Right renal pelvis (tissue), 4 donors: ENCODE data around the gene CYP11A1. TPM values are rescaled to one million over a fixed set of nuclear protein-coding genes. Genes with fewer than 3 reads are reported as not detected.

Experiments used
- DNase-seq, 4 donors: peaks; one replicate each; pipeline ENCODE4 v3.0.0-alpha.2; 2013; ENCODE audit warnings: low read depth in 4 of 4, low spot score in 3 of 4, missing footprints in 1 of 4
- polyA plus RNA-seq, 4 donors: library from polyadenylated mRNA; unstranded; fragments of 120-200 nt; gene quantifications; one replicate each; pipeline ENCODE4 v1.2.1, GENCODE V29; 2013; ENCODE audit not compliant: insufficient read length in 4 of 4

CYP11A1 gene
- polyA plus RNA-seq, 4 donors = 0.57 to 1.3 (median 1.1) TPM

DNA sequence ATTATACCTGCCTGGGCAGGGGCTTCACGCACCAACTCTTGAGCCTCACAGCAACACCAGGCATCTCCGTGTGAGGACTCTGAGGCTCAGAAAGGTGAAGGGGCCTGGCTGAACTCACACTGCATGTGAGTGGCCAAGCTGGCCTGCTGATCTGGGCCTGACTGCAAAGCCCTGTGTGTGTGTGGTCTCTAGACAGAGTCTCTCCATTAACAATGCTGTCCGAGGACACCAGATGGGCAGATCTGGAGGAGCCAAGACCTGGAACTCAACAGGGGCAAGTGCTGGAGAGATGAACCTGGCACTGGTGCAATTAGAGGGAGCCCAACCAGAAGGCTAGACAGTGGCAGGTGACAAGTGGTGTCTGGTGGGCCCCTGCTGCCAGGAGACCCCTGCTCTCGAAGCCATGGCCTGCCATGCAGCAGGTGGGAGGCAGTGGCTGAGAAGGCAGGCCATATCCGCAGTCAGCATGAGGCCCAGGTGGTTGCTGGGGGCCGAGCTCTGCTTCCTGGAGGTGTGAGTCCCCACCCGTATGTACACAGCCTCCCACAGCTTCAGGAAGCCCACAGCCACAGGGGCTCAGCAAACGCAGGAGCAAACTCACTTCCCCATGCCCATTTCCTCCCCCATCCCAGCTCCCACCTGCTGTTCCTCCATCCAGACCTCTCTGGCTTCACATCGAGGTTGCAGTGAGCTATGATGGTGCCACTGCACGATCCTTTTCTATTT is 39.0 kb downstream of the CYP11A1 start:
- DNase-seq = no peak

DNA sequence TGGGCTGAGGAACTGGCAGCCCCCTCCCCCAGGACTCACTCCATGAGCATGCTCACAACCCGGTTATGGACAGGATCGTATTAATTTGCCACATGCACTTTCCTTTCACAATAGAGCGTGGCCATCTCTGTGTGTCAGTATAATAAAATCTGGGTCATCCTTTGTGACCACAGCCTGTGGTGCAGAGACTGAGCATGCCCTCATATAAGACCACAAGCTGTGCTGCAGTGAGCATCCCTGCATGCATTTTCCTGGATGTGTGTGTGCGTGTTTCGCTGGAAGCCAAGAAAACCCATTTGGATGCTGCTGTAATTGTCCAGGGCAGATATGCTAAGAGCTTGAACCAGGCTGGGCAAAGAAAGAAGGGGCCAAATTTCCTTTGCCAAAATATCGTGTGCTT is 39.7 kb downstream of the CYP11A1 start:
- DNase-seq = no peak

DNA sequence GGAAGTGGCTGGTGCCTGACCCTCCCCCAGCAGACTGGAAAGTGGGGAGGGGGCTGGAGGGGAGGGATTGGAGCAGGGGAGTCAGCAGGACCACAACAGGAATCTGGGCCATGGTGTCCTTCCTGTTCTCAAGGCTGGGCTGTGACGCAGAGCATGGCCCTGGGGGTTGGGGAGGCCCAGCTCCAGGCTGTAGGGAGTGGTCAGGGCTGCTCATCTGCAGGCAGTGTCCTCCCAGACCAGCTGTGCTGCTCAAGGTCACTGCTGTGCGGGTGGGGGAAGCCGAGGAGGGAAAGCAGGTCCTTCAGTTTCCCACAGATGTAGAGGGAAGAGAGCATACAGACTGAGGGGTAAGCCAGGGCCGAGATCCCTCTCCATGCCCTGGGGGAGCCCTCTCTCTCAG is 40.7 kb downstream of the CYP11A1 start:
- DNase-seq = no peak

DNA sequence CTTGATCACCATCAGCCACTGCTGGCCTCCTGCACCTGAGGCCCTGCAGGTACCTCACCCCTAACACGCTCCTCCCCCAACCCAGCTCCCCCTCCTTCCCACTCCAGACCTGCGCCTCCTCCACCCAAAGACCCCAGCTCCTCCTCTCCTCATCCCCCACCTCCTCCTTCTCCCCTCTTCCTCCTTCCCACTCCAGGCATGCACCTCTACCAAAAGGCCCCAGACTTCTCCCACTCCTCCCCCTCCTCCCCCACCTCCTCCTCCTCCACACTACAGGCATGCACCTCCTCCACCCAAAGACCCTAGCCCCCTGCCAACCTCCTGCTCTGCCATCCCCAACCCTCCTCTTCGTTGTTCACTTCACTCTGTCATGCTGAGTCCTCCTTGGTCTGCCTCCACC is 42.7 kb downstream of the CYP11A1 start:
- no peak for DNase-seq

DNA sequence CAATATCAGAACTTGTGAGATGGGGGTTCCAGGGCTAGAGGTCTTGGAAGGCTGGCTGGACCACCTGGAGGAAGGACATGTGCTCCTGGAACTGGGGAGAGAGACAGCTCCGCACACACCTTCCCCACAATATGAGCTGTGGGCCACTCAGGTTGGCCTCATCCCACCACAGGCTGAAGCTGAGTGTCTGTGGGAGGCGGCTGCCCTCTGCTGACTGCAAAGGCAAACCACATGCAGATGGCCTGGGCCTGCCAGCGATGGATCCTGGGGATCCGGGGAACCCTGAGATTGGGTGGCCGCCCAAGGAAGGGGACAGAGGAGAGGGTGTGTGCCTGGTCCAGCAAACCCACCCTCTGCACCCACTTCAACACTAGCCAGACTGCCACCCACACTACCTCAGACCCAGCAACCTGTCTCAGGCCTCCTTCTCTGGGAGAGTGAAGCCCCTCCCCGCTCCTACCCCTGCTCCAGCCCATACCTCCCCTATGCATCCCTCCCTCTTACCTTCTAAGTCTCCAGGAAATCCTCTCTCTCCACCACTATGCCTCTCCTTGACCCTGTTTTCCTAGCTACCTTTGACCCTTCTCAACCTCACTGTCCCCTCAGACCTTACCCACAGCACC is 44.8 kb downstream of the CYP11A1 start:
- DNase-seq = no peak

DNA sequence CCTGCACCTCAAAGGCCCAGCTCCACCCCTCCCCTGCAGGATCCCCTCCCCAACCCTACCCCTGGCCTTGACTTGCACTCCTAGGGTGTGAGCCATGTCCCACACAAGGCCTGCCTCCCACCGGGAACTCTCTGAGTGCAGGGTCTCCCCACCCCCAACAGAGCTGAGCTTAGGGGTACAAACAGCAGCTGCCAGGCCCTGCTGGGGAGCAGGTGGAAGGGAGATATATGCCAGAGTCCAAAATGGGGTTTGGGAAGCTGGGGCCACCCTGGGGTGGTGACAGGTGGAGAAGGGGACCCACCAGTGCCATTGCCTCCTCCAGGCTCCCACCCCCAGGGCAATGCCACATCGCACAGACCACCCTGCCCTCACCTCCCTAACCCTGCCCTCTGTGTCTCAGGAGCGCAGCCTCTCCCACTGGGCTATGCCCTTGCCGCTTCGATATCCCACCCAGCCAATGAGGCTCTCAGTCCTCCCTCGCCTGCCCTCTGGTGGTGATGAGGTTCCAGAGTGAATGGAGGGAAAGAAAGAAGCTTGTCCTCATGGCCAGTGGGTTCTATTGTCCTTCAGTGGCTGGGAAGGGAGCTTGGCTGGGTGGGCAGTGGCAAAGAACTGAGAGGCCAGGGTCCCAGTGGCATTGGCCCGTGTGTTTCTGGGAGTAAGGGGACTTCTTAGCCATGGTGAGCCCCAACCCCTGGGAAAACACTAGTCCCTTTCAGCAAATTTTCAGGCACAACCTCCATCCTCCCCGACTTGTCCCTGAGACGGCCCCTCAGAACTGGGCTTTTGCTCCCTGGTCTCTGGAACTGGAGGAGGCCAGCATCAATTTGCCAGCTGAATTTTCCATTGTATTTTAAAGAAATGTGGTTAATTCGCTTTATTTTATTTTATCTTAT is 46.8 kb downstream of the CYP11A1 start:
- no peak for DNase-seq

DNA sequence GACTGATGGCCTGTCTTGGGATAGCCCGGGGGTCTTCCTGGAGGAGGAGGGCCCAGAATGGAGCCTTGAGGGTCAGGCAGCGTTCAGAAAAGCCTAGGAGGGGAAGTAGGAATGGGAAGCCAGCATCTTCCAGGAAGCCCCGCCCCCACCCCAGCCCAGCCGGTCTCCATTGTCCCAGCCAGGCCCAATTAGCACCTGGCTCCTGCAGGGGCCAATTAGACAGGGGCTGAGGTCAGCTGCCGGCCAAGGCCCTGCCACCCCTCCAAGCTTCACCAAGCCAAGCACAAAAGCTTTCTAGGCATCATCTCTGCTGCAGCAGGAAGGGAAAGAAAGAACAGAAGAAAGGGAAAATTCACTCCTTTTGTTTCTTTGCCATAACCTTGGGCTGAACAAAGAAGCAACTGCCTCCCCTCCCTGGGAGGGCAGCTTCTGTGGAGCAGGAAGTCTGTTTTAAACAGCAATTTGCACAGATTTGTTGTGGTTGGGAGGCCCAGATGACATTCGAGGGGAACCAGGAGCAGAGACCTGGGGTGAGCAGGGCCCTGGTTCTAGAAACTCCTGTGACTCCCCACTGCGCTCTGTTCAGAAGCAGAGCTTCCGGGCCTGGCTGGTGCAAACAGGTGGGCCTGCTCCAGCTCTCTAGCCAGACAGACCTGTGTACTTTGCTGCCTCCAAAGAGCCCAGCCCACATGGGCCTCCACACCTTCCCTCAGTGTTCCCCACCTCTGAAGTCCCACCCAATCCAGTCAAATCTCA is 47.7 kb downstream of the CYP11A1 start:
- no peak for DNase-seq

DNA sequence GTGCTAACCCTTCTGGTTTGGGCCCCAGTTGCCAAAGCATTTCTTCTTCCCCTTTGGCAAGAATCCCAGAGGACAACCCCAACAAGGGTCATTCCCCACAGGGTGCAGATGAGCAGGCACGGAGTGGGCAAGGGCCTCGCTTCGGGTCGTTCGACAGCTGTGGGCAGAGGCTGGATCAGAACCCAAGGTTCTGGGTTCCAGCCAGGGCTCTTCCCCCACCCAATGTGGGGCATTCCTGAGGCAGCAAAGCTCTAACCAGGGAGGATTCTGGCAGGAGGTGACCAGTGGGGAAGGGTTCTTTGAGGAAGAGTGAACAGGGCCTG is 48.3 kb downstream of the CYP11A1 start:
- no peak for DNase-seq

DNA sequence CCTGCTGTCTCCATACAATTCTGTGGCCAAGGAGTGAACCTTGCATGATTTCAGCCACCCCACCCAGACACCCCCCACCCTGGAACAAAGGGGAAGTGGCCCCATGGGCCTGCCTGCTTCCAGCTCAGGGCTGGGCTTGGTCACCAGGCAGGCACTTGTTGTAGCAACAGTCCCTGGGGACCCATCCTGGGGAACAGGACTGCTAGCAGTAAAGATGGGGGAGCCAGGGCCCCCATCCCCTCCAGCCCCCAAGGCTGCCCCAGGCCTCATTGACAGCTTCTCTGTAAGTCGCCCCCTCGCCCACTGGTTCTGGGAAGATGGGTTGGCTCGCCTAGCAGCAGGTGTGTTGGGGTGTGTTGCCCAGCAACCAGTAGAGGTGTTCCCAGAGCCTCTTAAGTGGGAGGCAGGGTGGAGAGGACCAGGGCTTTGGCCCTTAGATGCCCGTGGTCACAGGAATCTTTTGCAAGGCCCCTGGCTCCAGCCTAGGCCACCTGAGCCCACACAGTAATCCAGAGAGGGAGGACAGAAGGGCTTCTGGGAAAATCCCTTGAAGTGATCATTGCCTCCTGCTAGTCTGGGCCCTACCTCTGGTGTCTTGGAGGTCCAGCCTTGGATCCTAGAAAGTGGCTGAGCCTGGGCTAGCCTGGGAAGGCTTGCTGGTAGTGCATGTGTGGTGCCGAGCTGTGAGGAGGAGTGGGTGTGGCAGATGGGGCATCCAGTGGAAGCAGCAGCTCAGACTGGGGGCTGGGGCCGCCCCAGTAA is 48.9 kb downstream of the CYP11A1 start:
- DNase-seq = no peak

DNA sequence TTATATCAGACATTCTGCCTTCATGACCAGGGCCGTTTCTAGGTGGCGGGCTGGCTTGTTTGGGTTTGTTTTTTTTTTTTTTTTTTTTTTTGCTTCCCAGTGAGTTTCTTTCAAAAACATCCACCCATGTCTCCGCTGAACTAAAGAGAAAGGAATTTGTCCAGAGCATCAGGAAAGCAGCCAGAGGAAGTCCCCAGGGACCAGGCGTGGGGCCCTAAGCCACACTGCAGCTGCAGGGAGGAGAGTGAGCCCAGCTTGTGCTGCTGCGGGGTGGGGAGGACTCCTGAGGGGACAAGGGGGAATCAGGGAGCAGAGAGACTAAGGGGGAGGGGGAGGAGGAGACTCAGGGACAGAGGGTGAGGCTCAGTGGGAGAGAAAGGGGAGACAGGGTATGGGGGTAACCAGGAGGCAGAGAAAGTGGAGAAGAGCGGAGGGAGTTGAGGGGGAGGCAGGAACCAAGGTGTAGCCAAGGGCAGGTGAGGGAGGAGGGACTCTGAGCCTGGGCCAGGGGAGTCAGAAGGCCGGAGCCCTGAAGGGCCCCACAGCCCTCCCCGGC is 49.5 kb downstream of the CYP11A1 start:
- DNase-seq = peak; percentile 65 to 73 (median 70)

DNA sequence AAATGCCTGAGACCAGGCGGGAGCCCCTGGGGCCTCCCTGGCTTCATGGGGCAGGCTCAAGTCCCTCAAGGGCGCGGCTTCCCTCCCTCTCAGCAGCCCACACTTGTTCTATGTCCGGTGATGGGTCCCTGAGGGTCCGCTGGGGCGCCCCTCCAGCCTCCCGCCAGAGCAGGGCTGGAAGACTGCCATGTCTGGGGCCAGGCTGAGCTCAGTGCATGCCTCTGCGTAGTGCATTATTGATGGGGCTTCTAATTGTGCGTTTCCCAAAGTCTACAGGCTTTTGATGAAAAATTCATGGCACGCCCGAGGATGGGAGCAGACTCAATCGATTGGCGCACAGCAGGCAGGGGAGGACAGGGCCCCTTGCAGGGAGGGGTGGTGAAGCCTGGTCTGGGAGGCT is 51.3 kb downstream of the CYP11A1 start:
- DNase-seq = no peak

DNA sequence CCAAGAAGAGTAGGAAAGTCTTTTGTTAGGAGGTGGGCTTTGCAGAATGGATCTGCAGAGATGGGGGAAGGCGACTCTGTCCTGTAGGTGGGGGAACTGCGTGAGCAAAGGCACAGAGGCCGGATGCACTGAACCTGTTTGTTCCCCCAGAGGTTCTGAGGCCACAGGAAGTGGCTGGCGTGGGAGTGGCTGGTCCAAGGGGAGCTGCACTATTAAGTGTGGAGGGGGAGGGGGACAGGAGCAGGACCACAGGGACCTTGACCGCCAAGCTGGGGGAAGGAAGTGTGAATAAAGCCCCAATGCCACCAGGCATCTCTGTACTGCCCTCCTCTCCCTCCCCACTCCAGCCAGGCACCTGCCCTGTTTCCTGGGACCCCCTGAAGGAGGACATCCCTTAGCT is 51.8 kb downstream of the CYP11A1 start:
- DNase-seq = no peak

DNA sequence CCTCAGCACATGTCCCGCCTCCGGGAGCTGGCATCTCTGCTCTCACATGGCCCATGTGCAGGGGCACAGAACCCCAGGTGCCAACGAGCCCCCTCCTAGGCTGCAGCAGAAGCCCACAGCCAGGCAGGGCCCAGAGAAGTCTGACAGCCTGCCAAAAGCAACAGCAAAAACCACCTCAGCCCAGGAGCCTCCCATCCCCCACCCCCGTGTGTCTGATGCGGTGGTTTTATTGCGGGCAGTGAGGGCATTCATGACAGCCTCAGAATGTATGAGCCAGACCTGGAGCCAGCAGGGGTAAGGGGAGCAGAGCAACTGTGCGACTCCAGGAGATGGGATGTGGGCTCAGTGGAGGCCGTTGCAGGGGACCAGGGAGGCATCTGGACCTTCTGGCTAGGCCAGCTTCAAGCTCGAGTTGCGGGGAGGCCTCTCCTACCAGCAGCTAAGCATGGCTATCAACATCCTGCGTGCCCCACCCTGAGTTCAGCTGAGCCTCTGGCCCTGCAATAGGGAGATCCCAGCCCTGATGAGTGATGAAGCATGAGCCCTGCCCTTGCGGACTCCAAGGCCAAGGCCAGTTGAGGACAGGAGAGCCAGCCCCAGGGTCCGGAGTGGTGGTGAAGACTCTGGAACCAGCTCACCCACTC is 52.5 kb downstream of the CYP11A1 start:
- no peak for DNase-seq

DNA sequence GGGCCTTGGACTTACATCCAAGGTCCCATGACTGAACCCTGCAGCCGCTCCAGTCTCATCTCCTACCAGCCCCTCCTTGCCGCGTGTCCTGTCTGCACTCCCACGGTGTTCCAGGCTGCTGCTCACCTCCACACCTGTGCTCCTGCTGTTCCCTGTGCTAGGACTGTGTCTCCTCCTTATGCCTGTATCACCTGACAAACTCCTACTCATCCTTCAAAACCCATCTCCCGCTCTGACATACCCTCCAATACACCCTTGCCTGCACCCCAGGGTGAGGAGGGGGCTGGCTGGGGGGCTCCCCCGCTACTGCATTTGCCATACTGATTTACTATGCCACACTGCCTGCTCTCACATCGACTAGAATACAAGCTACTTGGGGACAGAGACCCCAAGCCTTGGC is 53.6 kb downstream of the CYP11A1 start:
- DNase-seq = no peak

DNA sequence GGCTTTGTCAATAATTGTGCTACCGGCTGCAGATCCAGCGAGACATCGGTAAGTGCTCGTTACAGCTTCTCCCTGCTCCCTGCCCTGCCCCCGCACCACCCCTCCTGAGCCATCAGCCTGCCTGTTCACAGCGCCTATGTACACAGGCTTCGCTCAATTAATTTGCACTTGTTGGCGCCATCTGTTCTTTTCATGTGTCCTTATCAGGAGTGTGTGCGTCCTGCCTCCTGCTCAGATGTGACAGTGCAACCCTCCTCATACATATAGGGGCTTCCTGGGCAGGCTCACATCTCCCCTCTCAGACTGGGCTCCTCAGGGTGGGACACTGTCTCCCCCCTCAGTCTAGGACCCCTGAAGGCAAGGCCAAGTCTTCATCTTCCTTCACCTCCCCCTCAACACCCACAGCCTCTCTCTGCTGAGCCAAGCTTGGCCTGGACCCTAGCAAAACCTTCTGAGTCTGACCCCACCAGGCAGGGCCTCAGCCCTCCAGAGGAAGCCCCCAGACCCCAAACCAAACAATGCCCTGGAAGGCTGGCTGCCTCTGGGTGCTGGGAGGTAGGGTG is 54.9 kb downstream of the CYP11A1 start:
- no peak for DNase-seq

DNA sequence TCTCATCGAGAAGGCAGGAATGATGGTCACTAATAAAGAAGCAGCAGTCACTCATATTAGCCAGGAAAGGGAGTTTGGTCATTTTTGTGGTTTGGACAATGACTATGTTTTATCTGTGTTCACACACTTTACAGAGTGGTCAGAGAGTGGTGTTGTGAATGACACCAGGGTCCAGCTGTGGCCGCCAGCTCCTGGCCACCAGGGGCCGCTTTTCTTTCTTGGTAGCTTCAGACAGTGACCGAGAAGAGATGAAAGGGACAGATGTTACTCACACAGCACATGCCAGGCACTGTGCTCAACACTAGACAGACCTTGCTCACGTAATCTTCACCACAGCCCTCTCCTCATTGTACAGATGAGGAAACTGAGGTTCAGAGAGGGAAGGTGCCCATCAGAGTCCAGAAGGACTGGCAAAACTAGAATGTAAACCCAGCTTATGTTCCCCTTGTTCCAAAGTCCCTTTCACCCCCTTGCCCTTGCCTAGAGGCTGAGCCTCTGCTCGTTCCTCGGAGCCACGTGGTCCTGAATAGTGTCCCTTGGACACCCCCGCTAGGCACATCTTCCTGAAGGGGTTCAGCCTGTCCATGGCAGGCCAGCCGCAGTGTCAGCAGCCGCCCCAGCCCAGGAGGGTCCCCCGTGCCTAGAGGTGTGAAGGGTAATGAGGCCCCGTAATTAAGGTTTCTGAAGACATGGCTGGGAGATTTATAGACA is 55.6 kb downstream of the CYP11A1 start:
- DNase-seq = no peak

DNA sequence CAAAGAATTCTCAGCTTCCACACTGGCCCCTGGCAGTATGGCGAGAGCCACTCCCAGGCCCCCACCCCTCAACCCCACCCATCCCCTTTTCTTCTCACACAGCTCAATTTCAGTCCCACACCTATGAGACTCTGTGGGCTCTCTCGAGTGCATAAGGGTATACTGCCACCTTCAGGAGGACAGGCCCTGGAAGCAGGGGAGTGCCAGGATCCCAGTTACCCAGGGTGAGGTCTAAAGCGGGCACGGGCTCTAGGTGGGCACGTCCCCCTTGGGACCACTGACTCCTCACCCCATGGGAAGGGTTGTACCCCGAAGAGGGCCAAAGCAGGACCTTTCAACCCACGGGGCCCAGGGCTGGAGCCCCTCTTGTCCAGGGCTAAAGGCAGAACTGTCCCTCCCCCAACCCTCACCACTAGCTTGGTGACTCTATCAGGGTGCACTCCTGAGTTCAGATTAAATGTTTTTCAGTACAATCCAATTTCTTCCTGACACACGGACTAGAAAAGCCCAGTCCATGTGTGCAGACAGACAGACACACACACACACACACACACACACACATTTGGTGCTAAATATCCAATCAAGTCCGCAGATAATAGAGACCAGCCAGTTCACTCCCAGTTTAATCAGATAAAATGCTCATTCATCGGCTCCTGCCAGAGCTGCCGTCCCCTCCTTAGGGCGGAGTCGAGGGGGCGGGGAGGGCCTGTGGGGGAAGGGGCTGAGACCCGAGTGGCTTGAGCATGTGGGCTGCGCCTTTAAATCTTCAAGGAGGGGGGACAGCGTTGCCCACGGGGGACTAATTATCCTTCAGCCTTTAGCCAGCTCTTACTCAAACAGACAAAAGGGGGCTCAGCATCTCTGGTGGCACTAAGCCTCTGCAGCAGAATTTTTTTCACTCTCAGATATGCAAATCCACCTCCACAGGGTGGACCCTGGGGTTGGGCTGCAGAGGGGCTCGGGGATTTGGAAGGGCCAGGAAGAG is 59.3 kb downstream of the CYP11A1 start:
- no peak for DNase-seq
